Liver (tissue), 9 donors: ENCODE data around the gene UNC5CL. TPM values are rescaled to one million over a fixed set of nuclear protein-coding genes. Genes with fewer than 3 reads are reported as not detected.
"Not testable (repeated sequence)": the region's sequence is repeated elsewhere in the genome, so short reads cannot be mapped to it uniquely, and the experiment has no call there.

Experiments
- DNase-seq: peaks from one replicate; pipeline ENCODE4 v3.0.0-alpha.2; 2017; ENCODE audit warnings: low spot score
- H3K27ac ChIP-seq, 2 donors: one replicate each; pipeline ENCODE4 v1.7.0; 2013; ENCODE audit warnings: inconsistent platforms in 2 of 2, low read length in 2 of 2, control low read depth in 1 of 2, low read depth in 1 of 2, mild to moderate bottlenecking in 1 of 2
- H3K27me3 ChIP-seq, 4 donors: one replicate each; pipeline versions ENCODE4 v1.6.1 to v1.7.0; 2013; ENCODE audit warnings: low read length in 3 of 4, inconsistent platforms in 1 of 4, mild to moderate bottlenecking in 1 of 4, moderate library complexity in 1 of 4; ENCODE audit not compliant: control insufficient read depth in 4 of 4, insufficient read depth in 4 of 4
- H3K36me3 ChIP-seq, 4 donors: one replicate each; pipeline versions ENCODE4 v1.6.1 to v1.7.0; 2013; ENCODE audit warnings: low read length in 3 of 4, mild to moderate bottlenecking in 3 of 4, low read depth in 1 of 4, moderate library complexity in 1 of 4; ENCODE audit not compliant: control insufficient read depth in 4 of 4, insufficient read depth in 3 of 4
- H3K4me1 ChIP-seq, 4 donors: one replicate each; pipeline versions ENCODE4 v1.6.1 to v1.7.0; 2013; ENCODE audit warnings: low read length in 3 of 4, mild to moderate bottlenecking in 3 of 4, moderate library complexity in 1 of 4; ENCODE audit not compliant: control insufficient read depth in 4 of 4, insufficient read depth in 4 of 4
- H3K4me3 ChIP-seq, 3 donors: one replicate each; pipeline versions ENCODE4 v1.6.1 to v1.7.0; 2013; ENCODE audit warnings: low read length in 3 of 3, control low read depth in 1 of 3, low read depth in 1 of 3, mild to moderate bottlenecking in 1 of 3
- H3K9ac ChIP-seq, 2 donors: one replicate each; pipeline ENCODE4 v1.7.0; 2013; ENCODE audit warnings: low read length in 2 of 2, mild to moderate bottlenecking in 2 of 2, moderate library complexity in 2 of 2, control low read depth in 1 of 2, low read depth in 1 of 2
- H3K9me3 ChIP-seq, 4 donors: one replicate each; pipeline versions ENCODE4 v1.6.1 to v1.7.0; 2013; ENCODE audit warnings: low read length in 3 of 4; ENCODE audit not compliant: control insufficient read depth in 4 of 4
- EGR1 ChIP-seq, 2 donors: IDR thresholded peaks; 2 replicates each; pipeline ENCODE4 v1.6.1; 2016 to 2018; ENCODE audit warnings: antibody characterized with exemption in 2 of 2, low read depth in 2 of 2
- FOXA2 ChIP-seq: IDR thresholded peaks from 2 replicates; pipeline ENCODE4 v1.6.1; 2016; ENCODE audit warnings: antibody characterized with exemption
- NR2F2 ChIP-seq: IDR thresholded peaks from 2 replicates; pipeline ENCODE4 v1.6.1; 2016; ENCODE audit warnings: antibody characterized with exemption
- RAD21 ChIP-seq, 2 donors: IDR thresholded peaks; 2 replicates each; pipeline ENCODE4 v1.6.1; 2016; ENCODE audit warnings: antibody characterized with exemption in 2 of 2, mild to moderate bottlenecking in 2 of 2
- WGBS: extraction: QIAGEN DNeasy Blood & Tissue Kit; methylation state at CpG from one replicate; pipeline ENCODE4 v1.1.7; 2013; 5-methylcytosine and 5-hydroxymethylcytosine counted together
- polyA plus RNA-seq, 2 donors: library from polyadenylated mRNA; stranded (reverse) in 1 of 2; unstranded in 1 of 2; fragments of 200-250 nt in 1 of 2; fragments of >200 nt in 1 of 2; fragmentation: Nextera tagmentation in 1 of 2; extraction: Ambion mirVana in 1 of 2; gene quantifications; one replicate each; pipeline versions ENCODE4 v1.2.1 to v1.2.3, GENCODE V29; 2013 to 2015
- total RNA-seq, 2 donors: library from RNA; depleted of rRNA; stranded (reverse); fragments of >200 nt; gene quantifications; one replicate each; pipeline ENCODE4 v1.2.3, GENCODE V29; 2014
- TF ChIP-seq, protein P1 (sequence below): IDR thresholded peaks from 2 replicates; pipeline ENCODE4 v1.6.1; 2016; ENCODE audit warnings: antibody characterized with exemption
- TF ChIP-seq, protein P2 (sequence below): fragments of 150-350 bp; IDR thresholded peaks from 2 replicates; pipeline ENCODE4 v1.5.1; 2017; ENCODE audit warnings: improper control_type of control experiment, low read depth, low read length; ENCODE audit not compliant: missing input control
- TF ChIP-seq, protein P3 (sequence below): IDR thresholded peaks from 2 replicates; pipeline ENCODE4 v1.6.1; 2016; ENCODE audit warnings: antibody characterized with exemption
- donor health status: healthy.
- donor health status: healthy.
- donor health status: healthy.
- donor health status: healthy.
- donor health status: healthy.

The UNC5CL gene
- total and polyA plus RNA-seq, 4 donors: 4.7 to 41.9 (median 17.2) TPM

DNA sequence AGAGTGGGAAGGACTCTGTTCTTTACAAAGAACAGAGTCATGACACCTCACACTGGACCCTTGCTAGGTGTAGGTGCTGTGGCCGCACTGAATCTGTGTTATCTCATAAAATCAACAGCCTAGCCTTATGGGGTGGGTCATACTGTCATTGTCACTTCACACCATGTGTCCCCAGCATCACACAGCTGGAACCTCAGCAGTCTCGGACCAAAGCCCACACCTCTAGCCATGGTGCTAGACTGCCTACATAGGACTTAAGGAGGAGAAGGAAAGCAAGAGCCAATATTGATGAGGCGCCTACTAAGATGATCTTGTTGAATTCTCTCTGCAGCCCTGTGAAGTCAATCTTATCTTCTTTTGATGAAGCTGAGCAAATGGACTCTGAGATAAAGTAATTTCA lies 31.0 kb downstream of the UNC5CL start:
- TF ChIP-seq RAD21 (IDR thresholded peaks at IDR 0.05) (no peak), FOXA2 (no peak)
- TF ChIP-seq, protein P1, sequence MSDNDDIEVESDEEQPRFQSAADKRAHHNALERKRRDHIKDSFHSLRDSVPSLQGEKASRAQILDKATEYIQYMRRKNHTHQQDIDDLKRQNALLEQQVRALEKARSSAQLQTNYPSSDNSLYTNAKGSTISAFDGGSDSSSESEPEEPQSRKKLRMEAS: no peak
- TF ChIP-seq, protein P2, sequence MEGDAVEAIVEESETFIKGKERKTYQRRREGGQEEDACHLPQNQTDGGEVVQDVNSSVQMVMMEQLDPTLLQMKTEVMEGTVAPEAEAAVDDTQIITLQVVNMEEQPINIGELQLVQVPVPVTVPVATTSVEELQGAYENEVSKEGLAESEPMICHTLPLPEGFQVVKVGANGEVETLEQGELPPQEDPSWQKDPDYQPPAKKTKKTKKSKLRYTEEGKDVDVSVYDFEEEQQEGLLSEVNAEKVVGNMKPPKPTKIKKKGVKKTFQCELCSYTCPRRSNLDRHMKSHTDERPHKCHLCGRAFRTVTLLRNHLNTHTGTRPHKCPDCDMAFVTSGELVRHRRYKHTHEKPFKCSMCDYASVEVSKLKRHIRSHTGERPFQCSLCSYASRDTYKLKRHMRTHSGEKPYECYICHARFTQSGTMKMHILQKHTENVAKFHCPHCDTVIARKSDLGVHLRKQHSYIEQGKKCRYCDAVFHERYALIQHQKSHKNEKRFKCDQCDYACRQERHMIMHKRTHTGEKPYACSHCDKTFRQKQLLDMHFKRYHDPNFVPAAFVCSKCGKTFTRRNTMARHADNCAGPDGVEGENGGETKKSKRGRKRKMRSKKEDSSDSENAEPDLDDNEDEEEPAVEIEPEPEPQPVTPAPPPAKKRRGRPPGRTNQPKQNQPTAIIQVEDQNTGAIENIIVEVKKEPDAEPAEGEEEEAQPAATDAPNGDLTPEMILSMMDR: no peak
- TF ChIP-seq, protein P3, sequence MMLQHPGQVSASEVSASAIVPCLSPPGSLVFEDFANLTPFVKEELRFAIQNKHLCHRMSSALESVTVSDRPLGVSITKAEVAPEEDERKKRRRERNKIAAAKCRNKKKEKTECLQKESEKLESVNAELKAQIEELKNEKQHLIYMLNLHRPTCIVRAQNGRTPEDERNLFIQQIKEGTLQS: no peak
- Histone ChIP-seq H3K36me3 (no peaks in the 10 kb centered on the region), H3K9me3 (no peaks in the 10 kb centered on the region), H3K27ac (no peak overlapping the region), H3K4me3 (no peak overlapping the region), H3K27me3 (no peaks in the 10 kb centered on the region), H3K4me1 (peaks cover 7 to 17% (median 12%) of the 10 kb centered on the region in 4 donors), H3K9ac (no peak overlapping the region)
- WGBS: 97% methylated on average over 3 of the region's 3 CpGs
- DNase-seq: no peak

DNA sequence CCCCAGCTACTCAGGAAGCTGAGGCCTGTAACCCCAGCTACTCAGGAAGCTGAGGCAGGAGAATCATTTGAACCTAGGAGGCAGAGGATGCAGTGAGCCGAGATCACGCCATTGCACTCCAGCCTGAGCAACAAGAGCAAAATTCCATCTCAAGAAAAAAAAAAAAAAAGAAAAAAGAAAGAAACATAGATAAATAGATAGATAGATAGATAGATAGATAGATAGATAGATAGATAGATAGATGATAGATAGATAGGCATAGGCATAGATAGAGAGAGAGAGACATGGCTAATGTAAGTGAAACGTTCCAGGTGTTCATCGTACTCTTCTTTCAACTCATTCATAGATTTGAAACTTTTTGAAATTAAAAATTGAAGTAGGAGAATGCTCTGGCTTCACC lies 32.0 kb downstream of the UNC5CL start:
- H3K27me3 ChIP-seq, H3K9me3 ChIP-seq, H3K9ac ChIP-seq, H3K27ac ChIP-seq, H3K4me3 ChIP-seq, DNase-seq, H3K36me3 ChIP-seq: not testable (repeated sequence)
- peaks cover 3 to 10% (median 9%) of the 10 kb centered on the region in 4 donors for H3K4me1 ChIP-seq
- WGBS: 94% methylated on average over 4 of the region's 4 CpGs

DNA sequence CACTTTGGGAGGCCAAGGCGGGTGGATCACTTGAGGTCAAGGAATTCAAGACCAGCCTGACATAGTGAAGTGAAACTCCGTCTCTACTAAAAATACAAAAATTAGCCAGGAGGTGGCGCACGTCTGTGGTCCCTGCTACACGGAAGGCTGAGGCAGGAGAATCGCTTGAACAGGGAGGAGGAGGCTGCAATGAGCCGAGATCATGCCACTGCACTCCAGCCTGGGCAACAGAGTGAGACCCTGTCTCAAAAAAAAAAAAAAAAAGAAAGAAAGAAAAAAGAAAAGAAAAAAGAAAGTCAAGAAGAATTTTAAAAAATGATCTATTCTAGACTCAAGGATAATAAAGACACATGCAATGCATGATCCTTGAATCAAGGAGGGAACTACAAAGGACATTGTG lies 32.8 kb downstream of the UNC5CL start:
- H3K4me1 ChIP-seq, H3K27ac ChIP-seq, H3K9ac ChIP-seq, H3K36me3 ChIP-seq, H3K27me3 ChIP-seq, H3K4me3 ChIP-seq, H3K9me3 ChIP-seq: not testable (repeated sequence)
- TF ChIP-seq RAD21 (IDR thresholded peaks at IDR 0.05): peak; percentile 76 to 84
- TF ChIP-seq, protein P2: peak; percentile 55
- WGBS: 2% methylated on average over 7 of the region's 7 CpGs
- DNase-seq: peak; percentile 71

DNA sequence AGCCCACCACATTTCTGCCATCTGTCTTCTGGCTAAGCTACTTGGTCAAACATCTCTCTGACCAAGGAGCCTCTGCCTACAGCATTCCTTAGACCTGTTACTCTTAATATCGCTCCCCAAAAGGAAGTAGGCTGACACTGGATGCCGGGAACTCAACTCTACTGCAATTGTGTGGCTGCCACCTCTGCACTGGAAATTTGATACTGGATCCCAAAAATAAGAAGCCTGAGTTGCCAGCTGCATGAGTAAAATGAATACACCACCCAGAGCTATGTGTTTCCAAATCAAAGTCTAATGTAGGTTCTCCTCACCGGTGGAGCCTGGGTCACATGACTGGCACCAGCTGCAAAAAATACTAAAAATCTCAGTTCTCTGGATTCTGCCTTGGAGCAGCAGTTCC lies 36.9 kb downstream of the UNC5CL start:
- TF ChIP-seq FOXA2 (no peak), NR2F2 (no peak), RAD21 (IDR thresholded peaks at IDR 0.05) (no peak), EGR1 (IDR thresholded peaks at IDR 0.05; ENCODE audit: low read depth in 2 of 2) (no peak)
- Histone ChIP-seq H3K9ac (no peak overlapping the region), H3K4me1 (peaks cover 2 to 7% (median 5%) of the 10 kb centered on the region in 4 donors), H3K27me3 (no peaks in the 10 kb centered on the region), H3K4me3 (no peak overlapping the region), H3K36me3 (no peaks in the 10 kb centered on the region), H3K27ac (no peak overlapping the region), H3K9me3 (no peaks in the 10 kb centered on the region)
- WGBS: 75% methylated on average over 3 of the region's 3 CpGs
- no peak for DNase-seq
